GM19238 (cell line): ENCODE measurements around the gene IKZF2.

ENCODE experiments used
- DNase-seq: peaks from one replicate; pipeline ENCODE4 v3.0.0; 2011; ENCODE audit warnings: low spot score; ENCODE audit not compliant: insufficient read length

The IKZF2 gene

GRCh38 chr2:213151437-213152064 lies at the start of gene IKZF2:
Gene IKZF2, minus strand, starts transcription at chr2:213151612. Its CDS starts 2,983 bp downstream, at chr2:213148629.
- peak; percentile 60 for DNase-seq

GRCh38 chr2:213199871-213200270 lies 48.5 kb upstream of the IKZF2 start:
- DNase-seq: no peak

GRCh38 chr2:213189001-213189899 lies 37.8 kb upstream of the IKZF2 start:
- no peak for DNase-seq

GRCh38 chr2:213188533-213188867 lies 37.1 kb upstream of the IKZF2 start:
- no peak for DNase-seq

GRCh38 chr2:213187833-213188532 lies 36.6 kb upstream of the IKZF2 start:
- no peak for DNase-seq

GRCh38 chr2:213187386-213187785 lies 36.0 kb upstream of the IKZF2 start:
- no peak for DNase-seq

- no peak for DNase-seq
Observed at GRCh38 chr2:213185147-213185822, 33.9 kb upstream of the IKZF2 start.

- no peak for DNase-seq
Observed at GRCh38 chr2:213181712-213182111, 30.3 kb upstream of the IKZF2 start.

GRCh38 chr2:213177679-213178078 lies 26.3 kb upstream of the IKZF2 start:
- DNase-seq: no peak

- no peak for DNase-seq
Observed at GRCh38 chr2:213175673-213176247, 24.3 kb upstream of the IKZF2 start.

GRCh38 chr2:213172641-213173040 lies 21.2 kb upstream of the IKZF2 start:
- no peak for DNase-seq

GRCh38 chr2:213171147-213171546 lies 19.7 kb upstream of the IKZF2 start:
- no peak for DNase-seq

GRCh38 chr2:213167271-213167930 lies 16.0 kb upstream of the IKZF2 start:
- DNase-seq: no peak

GRCh38 chr2:213166109-213166508 lies 14.7 kb upstream of the IKZF2 start:
- no peak for DNase-seq

- DNase-seq: no peak
Observed at GRCh38 chr2:213164263-213164662, 12.9 kb upstream of the IKZF2 start.

GRCh38 chr2:213162516-213163118 lies 11.2 kb upstream of the IKZF2 start:
- no peak for DNase-seq

GRCh38 chr2:213161759-213162515 lies 10.5 kb upstream of the IKZF2 start:
- no peak for DNase-seq

GRCh38 chr2:213159768-213160167 lies 8.4 kb upstream of the IKZF2 start:
- DNase-seq: no peak

GRCh38 chr2:213157242-213157641 lies 5.8 kb upstream of the IKZF2 start:
- DNase-seq: no peak

GRCh38 chr2:213156717-213157116 lies 5.3 kb upstream of the IKZF2 start:
- no peak for DNase-seq
